OCI-LY7 (cell line): Measurements from ENCODE around the gene SCD.

ENCODE experiments used
- EZH2phosphoT487 ChIP-seq: fragments of 200-600 bp; sonication (generic); IDR thresholded peaks from 2 replicates; pipeline ENCODE4 v1.6.1; 2018; ENCODE audit warnings: low read depth, borderline replicate concordance, mild to moderate bottlenecking, mixed run types, antibody characterized with exemption, low read length, moderate library complexity, mixed read lengths
- TF ChIP-seq, protein P1 (sequence below): fragments of 200-600 bp; sonication (generic); conservative IDR thresholded peaks from 2 replicates; pipeline ENCODE4 v1.5.1; 2014; ENCODE audit warnings: mild to moderate bottlenecking, antibody characterized with exemption, low read length, moderate library complexity, mixed read lengths

- TF ChIP-seq, protein P1, sequence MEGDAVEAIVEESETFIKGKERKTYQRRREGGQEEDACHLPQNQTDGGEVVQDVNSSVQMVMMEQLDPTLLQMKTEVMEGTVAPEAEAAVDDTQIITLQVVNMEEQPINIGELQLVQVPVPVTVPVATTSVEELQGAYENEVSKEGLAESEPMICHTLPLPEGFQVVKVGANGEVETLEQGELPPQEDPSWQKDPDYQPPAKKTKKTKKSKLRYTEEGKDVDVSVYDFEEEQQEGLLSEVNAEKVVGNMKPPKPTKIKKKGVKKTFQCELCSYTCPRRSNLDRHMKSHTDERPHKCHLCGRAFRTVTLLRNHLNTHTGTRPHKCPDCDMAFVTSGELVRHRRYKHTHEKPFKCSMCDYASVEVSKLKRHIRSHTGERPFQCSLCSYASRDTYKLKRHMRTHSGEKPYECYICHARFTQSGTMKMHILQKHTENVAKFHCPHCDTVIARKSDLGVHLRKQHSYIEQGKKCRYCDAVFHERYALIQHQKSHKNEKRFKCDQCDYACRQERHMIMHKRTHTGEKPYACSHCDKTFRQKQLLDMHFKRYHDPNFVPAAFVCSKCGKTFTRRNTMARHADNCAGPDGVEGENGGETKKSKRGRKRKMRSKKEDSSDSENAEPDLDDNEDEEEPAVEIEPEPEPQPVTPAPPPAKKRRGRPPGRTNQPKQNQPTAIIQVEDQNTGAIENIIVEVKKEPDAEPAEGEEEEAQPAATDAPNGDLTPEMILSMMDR = no peak
- no peak for TF ChIP-seq EZH2phosphoT487
Observed at GRCh38 chr10:100348389-100348927, 1.4 kb downstream of the SCD start.
